HepG2 (cell line): ENCODE measurements around the gene NUDT1. TPM values are rescaled to one million over a fixed set of nuclear protein-coding genes. Genes with fewer than 3 reads are reported as not detected.

Experiments
- ARNT2 ChIP-seq: sonication (generic); formaldehyde crosslinking; IDR thresholded peaks from 2 replicates; pipeline ENCODE4 v1.8.0; 2022; ENCODE audit warnings: mild to moderate bottlenecking, low read depth, missing genetic modification reagents, moderate library complexity
- HMGXB4 ChIP-seq, 2 experiments: sonication (generic) in 1 of 2; formaldehyde crosslinking in 1 of 2; IDR thresholded peaks; 2 replicates each; pipeline versions ENCODE4 v1.4.0 to v1.6.1; 2018 to 2020; ENCODE audit warnings: missing genetic modification reagents in 2 of 2, borderline replicate concordance in 1 of 2, low read depth in 1 of 2, mild to moderate bottlenecking in 1 of 2, missing biosample characterization in 1 of 2
- KLF6 ChIP-seq: IDR thresholded peaks from 2 replicates; pipeline ENCODE4 v1.8.0; 2016; ENCODE audit warnings: missing biosample characterization, missing genetic modification reagents
- MED1 ChIP-seq: sonication (generic); formaldehyde crosslinking; IDR thresholded peaks from 2 replicates; pipeline ENCODE4 v1.4.0; 2020; ENCODE audit warnings: missing genetic modification reagents
- MXD3 ChIP-seq: IDR thresholded peaks from 2 replicates; pipeline ENCODE4 v1.6.1; 2016; ENCODE audit warnings: mild to moderate bottlenecking, missing biosample characterization, missing genetic modification reagents
- NCOA5 ChIP-seq: sonication (generic); formaldehyde crosslinking; IDR thresholded peaks from 2 replicates; pipeline ENCODE4 v1.4.0; 2020; ENCODE audit warnings: missing genetic modification reagents
- NR2C2 ChIP-seq: sonication (generic); formaldehyde crosslinking; IDR thresholded peaks from 2 replicates; pipeline ENCODE4 v1.4.0; 2020; ENCODE audit warnings: missing genetic modification reagents, mild to moderate bottlenecking, moderate library complexity, borderline replicate concordance
- RELA ChIP-seq: sonication (generic); formaldehyde crosslinking; IDR thresholded peaks from 2 replicates; pipeline ENCODE4 v1.4.0; 2020; ENCODE audit warnings: missing genetic modification reagents
- TAF1 ChIP-seq: sonication (generic); formaldehyde crosslinking; IDR thresholded peaks from 2 replicates; pipeline ENCODE4 v1.4.0; 2020; ENCODE audit warnings: missing genetic modification reagents
- ZBTB4 ChIP-seq: sonication (generic); formaldehyde crosslinking; IDR thresholded peaks from 2 replicates; pipeline ENCODE4 v1.4.0; 2020; ENCODE audit warnings: missing genetic modification reagents, mild to moderate bottlenecking, borderline replicate concordance
- ZNF180 ChIP-seq: sonication (generic); formaldehyde crosslinking; IDR thresholded peaks from 2 replicates; pipeline ENCODE4 v1.4.0; 2020; ENCODE audit warnings: low read depth, missing genetic modification reagents, borderline replicate concordance
- ZNF24 ChIP-seq: fragments of 450-650 bp; IDR thresholded peaks from 2 replicates; pipeline ENCODE4 v1.6.1; 2017; ENCODE audit warnings: antibody characterized with exemption, mild to moderate bottlenecking
- ZNF253 ChIP-seq: sonication (generic); formaldehyde crosslinking; IDR thresholded peaks from 2 replicates; pipeline ENCODE4 v1.8.0; 2022; ENCODE audit warnings: mild to moderate bottlenecking, missing genetic modification reagents, borderline replicate concordance
- ZNF34 ChIP-seq: sonication (generic); formaldehyde crosslinking; IDR thresholded peaks from 2 replicates; pipeline ENCODE4 v1.4.0; 2020; ENCODE audit warnings: mild to moderate bottlenecking, missing genetic modification reagents, borderline replicate concordance
- ZNF501 ChIP-seq: sonication (generic); formaldehyde crosslinking; IDR thresholded peaks from 2 replicates; pipeline ENCODE4 v1.5.1; 2020; ENCODE audit warnings: mild to moderate bottlenecking, moderate library complexity, missing genetic modification reagents
- ZNF530 ChIP-seq: sonication (generic); formaldehyde crosslinking; IDR thresholded peaks from 2 replicates; pipeline ENCODE4 v1.5.0; 2020; ENCODE audit warnings: low read depth, mild to moderate bottlenecking, missing genetic modification reagents
- ZNF598 ChIP-seq: sonication (generic); formaldehyde crosslinking; IDR thresholded peaks from 2 replicates; pipeline ENCODE4 v1.5.1; 2020; ENCODE audit warnings: mild to moderate bottlenecking, missing genetic modification reagents, borderline replicate concordance
- ZNF768 ChIP-seq: sonication (generic); formaldehyde crosslinking; IDR thresholded peaks from 2 replicates; pipeline ENCODE4 v1.4.0; 2020; ENCODE audit warnings: missing genetic modification reagents
- polyA plus RNA-seq, 8 experiments: library from polyadenylated mRNA; depleted of rRNA in 3 of 8; stranded (reverse) in 7 of 8; unstranded in 1 of 8; fragments of >200 nt; fragmentation: Illumina TruSeq in 4 of 8; extraction: Trizol in 4 of 8; gene quantifications; 2 replicates each; pipeline versions ENCODE4 v1.2.1 to v1.2.3, GENCODE V29; 2011 to 2016; ENCODE audit warnings: low read depth in 4 of 8, missing spikeins in 1 of 8, mixed read lengths in 1 of 8; ENCODE audit not compliant: insufficient read depth in 1 of 8
- total RNA-seq, 5 experiments: library from RNA; depleted of rRNA; stranded (reverse); fragments of >200 nt; fragmentation: Illumina TruSeq; extraction: Trizol; gene quantifications; 2 replicates each; pipeline ENCODE4 v1.2.3, GENCODE V29; 2016; ENCODE audit warnings: low read depth in 1 of 5

Gene NUDT1
- total and polyA plus RNA-seq, 2 of the 13 experiments (the other 11 are each of a cell fraction or from before 2014, with no cell fraction given), result 9.1 to 26.8 TPM

- no peak for TF ChIP-seq KLF6 (CRISPR knock-in tag)
- TF ChIP-seq NR2C2 (CRISPR knock-in tag), result peak; percentile 23; the same call in 1 of the 2 replicates
- TF ChIP-seq TAF1, result peak; percentile 69
- TF ChIP-seq RELA (CRISPR knock-in tag), result no peak
- no peak; the same call in 1 of the 2 replicates for TF ChIP-seq NCOA5
- 0 out of 2 replicates have a peak, but pooled peaks have one; percentile 47 for TF ChIP-seq MXD3 (CRISPR knock-in tag)
- no peak for TF ChIP-seq ZNF180 (CRISPR knock-in tag)
- TF ChIP-seq MED1 (CRISPR knock-in tag), result peak; percentile 66
- TF ChIP-seq HMGXB4 (CRISPR knock-in tag; IDR thresholded peaks at IDR 0.05; ENCODE audit: borderline replicate concordance in 1 of 2, low read depth in 1 of 2), result peak; percentile 62 to 81
- no peak for TF ChIP-seq ZNF34
- TF ChIP-seq ZNF24, result no peak
- no peak for TF ChIP-seq ZBTB4 (CRISPR knock-in tag)
- peak; percentile 61; the same call in 1 of the 2 replicates for TF ChIP-seq ZNF768 (CRISPR knock-in tag)
- peak; percentile 88; the same call in 1 of the 2 replicates for TF ChIP-seq ZNF501 (CRISPR knock-in tag)
- TF ChIP-seq ZNF598 (CRISPR knock-in tag), result 0 out of 2 replicates have a peak, but pooled peaks have one; percentile 32
- peak; percentile 94; the same call in 1 of the 2 replicates for TF ChIP-seq ARNT2
- TF ChIP-seq ZNF253 (CRISPR knock-in tag), result 0 out of 2 replicates have a peak, but pooled peaks have one; percentile 46
- peak; percentile 75; the same call in 1 of the 2 replicates for TF ChIP-seq ZNF530
Observed at GRCh38 chr7:2232766-2233520, 9.1 kb upstream of the NUDT1 start, which contains the start of gene MAD1L1 (continued).
